HEK293 (cell line): Measurements from ENCODE around the gene PMP22.

Experiments
- EGR2 ChIP-seq: fragments of 450-650 bp; formaldehyde crosslinking; IDR thresholded peaks from 2 replicates; pipeline ENCODE4 v1.5.1; 2016; ENCODE audit warnings: low read depth, missing biosample characterization, missing genetic modification characterization
- PRDM10 ChIP-seq: fragments of 450-650 bp; formaldehyde crosslinking; IDR thresholded peaks from 2 replicates; pipeline ENCODE4 v1.5.1; 2016; ENCODE audit warnings: missing biosample characterization, missing genetic modification characterization
- PRDM2 ChIP-seq: fragments of 450-650 bp; formaldehyde crosslinking; IDR thresholded peaks from 2 replicates; pipeline ENCODE4 v1.5.1; 2016; ENCODE audit warnings: missing biosample characterization, missing genetic modification characterization, borderline replicate concordance
- ZBTB10 ChIP-seq: fragments of 450-650 bp; formaldehyde crosslinking; IDR thresholded peaks from 2 replicates; pipeline ENCODE4 v1.5.1; 2016; ENCODE audit warnings: missing biosample characterization, missing genetic modification characterization
- ZBTB6 ChIP-seq: fragments of 450-650 bp; formaldehyde crosslinking; IDR thresholded peaks from 2 replicates; pipeline ENCODE4 v1.5.1; 2017; ENCODE audit warnings: missing biosample characterization, missing genetic modification characterization
- ZEB2 ChIP-seq: fragments of 450-650 bp; formaldehyde crosslinking; IDR thresholded peaks from 2 replicates; pipeline ENCODE4 v1.5.1; 2016; ENCODE audit warnings: missing biosample characterization, missing genetic modification characterization
- ZNF23 ChIP-seq: fragments of 450-650 bp; formaldehyde crosslinking; IDR thresholded peaks from 2 replicates; pipeline ENCODE4 v1.5.1; 2016; ENCODE audit warnings: missing biosample characterization, missing genetic modification characterization, borderline replicate concordance
- ZNF302 ChIP-seq: fragments of 450-650 bp; formaldehyde crosslinking; IDR thresholded peaks from 2 replicates; pipeline ENCODE4 v1.5.1; 2016; ENCODE audit warnings: missing biosample characterization, missing genetic modification characterization, low read depth
- ZNF571 ChIP-seq: fragments of 450-650 bp; formaldehyde crosslinking; IDR thresholded peaks from 2 replicates; pipeline ENCODE4 v1.5.0; 2017; ENCODE audit warnings: missing biosample characterization, missing genetic modification characterization
- ZNF580 ChIP-seq: fragments of 450-650 bp; formaldehyde crosslinking; IDR thresholded peaks from 2 replicates; pipeline ENCODE4 v1.5.1; 2016; ENCODE audit warnings: missing biosample characterization, missing genetic modification characterization
- ZNF600 ChIP-seq: fragments of 450-650 bp; formaldehyde crosslinking; IDR thresholded peaks from 2 replicates; pipeline ENCODE4 v1.5.1; 2016; ENCODE audit warnings: missing biosample characterization, missing genetic modification characterization

PMP22 gene

GRCh38 chr17:15261258-15261801 is 3.8 kb downstream of the PMP22 start (continued):
- TF ChIP-seq PRDM2 (no peak), ZNF302 (tag by site-specific recombination) (no peak), ZNF600 (tag by site-specific recombination) (peak; percentile 69; the same call in 1 of the 2 replicates), ZBTB10 (0 out of 2 replicates have a peak, but pooled peaks have one; percentile 27), ZEB2 (tag by site-specific recombination) (no peak), ZNF571 (tag by site-specific recombination) (no peak), ZBTB6 (tag by site-specific recombination) (no peak), ZNF23 (tag by site-specific recombination) (no peak), PRDM10 (tag by site-specific recombination) (peak; percentile 30), ZNF580 (tag by site-specific recombination) (no peak), EGR2 (no peak)
